CD4-positive, CD25-positive, alpha-beta regulatory T cell (primary cell): Measurements from ENCODE around the gene ITGA11. TPM values are rescaled to one million over a fixed set of nuclear protein-coding genes. Genes with fewer than 3 reads are reported as not detected.

ENCODE experiments used
- ATAC-seq, 2 donors: fragments of 150-1000 bp; cut with Tn5 transposase; one replicate each; pipeline ENCODE4 v1.10.0; 2021; ENCODE audit warnings: low read depth in 2 of 2, moderate number of reproducible peaks in 2 of 2, moderate library complexity in 1 of 2
- DNase-seq, 3 donors: peaks; one replicate each; pipeline versions ENCODE4 v3.0.0 to v3.0.0-alpha.2; 2012 to 2022; ENCODE audit warnings: mixed read lengths in 1 of 3
- H3K27ac ChIP-seq: one replicate; pipeline ENCODE4 v1.7.0; 2013; ENCODE audit warnings: mild to moderate bottlenecking, low read length; ENCODE audit not compliant: insufficient read depth, poor library complexity, severe bottlenecking
- H3K27me3 ChIP-seq: one replicate; pipeline ENCODE4 v1.7.0; 2013; ENCODE audit warnings: low read length; ENCODE audit not compliant: control insufficient read depth, insufficient read depth
- H3K36me3 ChIP-seq: one replicate; pipeline ENCODE4 v1.7.0; 2013; ENCODE audit warnings: mild to moderate bottlenecking, low read length, moderate library complexity; ENCODE audit not compliant: control insufficient read depth, insufficient read depth
- H3K4me1 ChIP-seq: 2 replicates; pipeline ENCODE4 v1.7.0; 2013; ENCODE audit warnings: mild to moderate bottlenecking, low read length; ENCODE audit not compliant: insufficient read depth, control insufficient read depth, poor library complexity, severe bottlenecking
- H3K4me3 ChIP-seq: one replicate; pipeline ENCODE4 v1.7.0; 2013; ENCODE audit warnings: low read depth, mild to moderate bottlenecking, low read length, moderate library complexity
- H3K9me3 ChIP-seq, 2 experiments: 1 replicate in 1 of 2; 2 replicates in 1 of 2; pipeline ENCODE4 v1.7.0; 2013; ENCODE audit warnings: low read length in 2 of 2, mild to moderate bottlenecking in 1 of 2, moderate library complexity in 1 of 2; ENCODE audit not compliant: control insufficient read depth in 2 of 2
- H3K27ac Mint-ChIP-seq, 3 donors: one replicate each; pipeline ENCODE4 v1.8.0; 2020 to 2022; ENCODE audit warnings: mild to moderate bottlenecking in 3 of 3, mixed read lengths in 3 of 3, moderate library complexity in 2 of 3
- H3K27me3 Mint-ChIP-seq: one replicate; pipeline ENCODE4 v1.8.0; 2022; ENCODE audit warnings: mild to moderate bottlenecking, mixed read lengths
- H3K36me3 Mint-ChIP-seq: one replicate; pipeline ENCODE4 v1.8.0; 2020; ENCODE audit warnings: mixed read lengths
- H3K4me1 Mint-ChIP-seq, 4 donors: one replicate each; pipeline ENCODE4 v1.8.0; 2020 to 2022; ENCODE audit warnings: mixed read lengths in 4 of 4, mild to moderate bottlenecking in 1 of 4
- H3K4me3 Mint-ChIP-seq, 4 donors: one replicate each; pipeline ENCODE4 v1.8.0; 2020 to 2022; ENCODE audit warnings: mild to moderate bottlenecking in 4 of 4, mixed read lengths in 4 of 4, moderate library complexity in 3 of 4
- H3K9me3 Mint-ChIP-seq, 7 donors: one replicate each; pipeline ENCODE4 v1.8.0; 2020 to 2022; ENCODE audit warnings: mixed read lengths in 7 of 7, mild to moderate bottlenecking in 3 of 7, moderate library complexity in 2 of 7
- polyA plus RNA-seq, 4 donors: library from polyadenylated mRNA; unstranded; fragments of 300-500 nt; fragmentation: Illumina TruSeq; gene quantifications; one replicate each; pipeline ENCODE4 v1.2.3, GENCODE V29; 2021
- total RNA-seq: library from RNA; stranded (reverse); gene quantifications from one replicate; pipeline ENCODE4 v1.2.3, GENCODE V29; 2022

ITGA11 gene
- total and polyA plus RNA-seq, 5 donors from 2014 or later: 0.02 to 0.05 TPM; not detected in 3

GRCh38 chr15:68373028-68373427 is 58.9 kb downstream of the ITGA11 start:
- peaks cover 4% of the 10 kb centered on the region for H3K27me3 Mint-ChIP-seq
- H3K27ac Mint-ChIP-seq: no peak overlapping the region
- Histone ChIP-seq H3K27me3 (no peaks in the 10 kb centered on the region), H3K9me3 (no peaks in the 10 kb centered on the region), H3K36me3 (no peaks in the 10 kb centered on the region), H3K4me1 (no peaks in the 10 kb centered on the region), H3K4me3 (no peak overlapping the region), H3K27ac (no peak overlapping the region)
- H3K36me3 Mint-ChIP-seq: no peaks in the 10 kb centered on the region
- no peaks in the 10 kb centered on the region for H3K9me3 Mint-ChIP-seq
- ATAC-seq: no peak
- no peak for DNase-seq
- no peaks in the 10 kb centered on the region for H3K4me1 Mint-ChIP-seq
- no peak overlapping the region for H3K4me3 Mint-ChIP-seq

- H3K4me1 ChIP-seq: no peaks in the 10 kb centered on the region
- no peaks in the 10 kb centered on the region for H3K36me3 Mint-ChIP-seq
- DNase-seq: no peak
- no peak for ATAC-seq
- no peaks in the 10 kb centered on the region for H3K9me3 ChIP-seq
- no peaks in the 10 kb centered on the region for H3K9me3 Mint-ChIP-seq
- no peak overlapping the region for H3K27ac Mint-ChIP-seq
- H3K27me3 Mint-ChIP-seq: peaks cover 7% of the 10 kb centered on the region
- H3K27ac ChIP-seq: no peak overlapping the region
- H3K4me3 Mint-ChIP-seq: no peak overlapping the region
- no peak overlapping the region for H3K4me3 ChIP-seq
- H3K4me1 Mint-ChIP-seq: no peaks in the 10 kb centered on the region
- no peaks in the 10 kb centered on the region for H3K27me3 ChIP-seq
- H3K36me3 ChIP-seq: no peaks in the 10 kb centered on the region
Measured at GRCh38 chr15:68372291-68372811, 59.6 kb downstream of the ITGA11 start.

GRCh38 chr15:68371851-68372250 is 60.1 kb downstream of the ITGA11 start:
- H3K4me3 ChIP-seq: no peak overlapping the region
- H3K9me3 ChIP-seq: no peaks in the 10 kb centered on the region

GRCh38 chr15:68371160-68371559 is 60.8 kb downstream of the ITGA11 start:
- H3K9me3 Mint-ChIP-seq: no peaks in the 10 kb centered on the region
- no peaks in the 10 kb centered on the region for H3K9me3 ChIP-seq
- H3K36me3 Mint-ChIP-seq: no peaks in the 10 kb centered on the region
- H3K27ac Mint-ChIP-seq: no peak overlapping the region
- H3K27me3 Mint-ChIP-seq: peaks cover 10% of the 10 kb centered on the region
- no peak overlapping the region for H3K4me3 ChIP-seq
- ATAC-seq (no peak), DNase-seq (no peak)
- H3K36me3 ChIP-seq: no peaks in the 10 kb centered on the region
- H3K27ac ChIP-seq: no peak overlapping the region
- H3K27me3 ChIP-seq: no peaks in the 10 kb centered on the region
- no peaks in the 10 kb centered on the region for H3K4me1 ChIP-seq
- H3K4me1 Mint-ChIP-seq: no peaks in the 10 kb centered on the region
- H3K4me3 Mint-ChIP-seq: no peak overlapping the region

More at GRCh38 chr15:68371851-68372250, 60.1 kb downstream of the ITGA11 start:
- H3K27ac ChIP-seq: no peak overlapping the region
- ATAC-seq: no peak
- H3K36me3 Mint-ChIP-seq: no peaks in the 10 kb centered on the region
- H3K9me3 Mint-ChIP-seq: no peaks in the 10 kb centered on the region
- no peak overlapping the region for H3K27ac Mint-ChIP-seq
- H3K27me3 Mint-ChIP-seq: peaks cover 10% of the 10 kb centered on the region
- no peak overlapping the region for H3K4me3 Mint-ChIP-seq
- H3K27me3 ChIP-seq: no peaks in the 10 kb centered on the region
- H3K4me1 Mint-ChIP-seq: no peaks in the 10 kb centered on the region
- H3K4me1 ChIP-seq: no peaks in the 10 kb centered on the region
- H3K36me3 ChIP-seq: no peaks in the 10 kb centered on the region
- DNase-seq: no peak

- Histone ChIP-seq H3K9me3 (no peaks in the 10 kb centered on the region), H3K4me1 (no peaks in the 10 kb centered on the region), H3K27me3 (no peaks in the 10 kb centered on the region), H3K27ac (no peak overlapping the region), H3K4me3 (no peak overlapping the region), H3K36me3 (no peaks in the 10 kb centered on the region)
- no peaks in the 10 kb centered on the region for H3K9me3 Mint-ChIP-seq
- H3K27ac Mint-ChIP-seq: no peak overlapping the region
- H3K4me3 Mint-ChIP-seq: no peak overlapping the region
- no peak for ATAC-seq
- no peak for DNase-seq
- no peaks in the 10 kb centered on the region for H3K4me1 Mint-ChIP-seq
- no peaks in the 10 kb centered on the region for H3K36me3 Mint-ChIP-seq
- H3K27me3 Mint-ChIP-seq: peaks cover 10% of the 10 kb centered on the region
Measured at GRCh38 chr15:68370768-68371151, 61.2 kb downstream of the ITGA11 start.

- Mint-ChIP-seq H3K36me3 (no peaks in the 10 kb centered on the region), H3K4me3 (no peak overlapping the region), H3K27ac (no peak overlapping the region), H3K9me3 (peaks cover 0 to under 1% (median 0%) of the 10 kb centered on the region in 7 donors), H3K4me1 (no peaks in the 10 kb centered on the region), H3K27me3 (peaks cover 10% of the 10 kb centered on the region)
- Histone ChIP-seq H3K4me3 (no peak overlapping the region), H3K4me1 (no peaks in the 10 kb centered on the region), H3K27me3 (no peaks in the 10 kb centered on the region), H3K9me3 (no peaks in the 10 kb centered on the region), H3K27ac (no peak overlapping the region), H3K36me3 (no peaks in the 10 kb centered on the region)
- ATAC-seq: no peak
- DNase-seq: no peak
Measured at GRCh38 chr15:68369931-68370767, 61.8 kb downstream of the ITGA11 start.

- Histone ChIP-seq H3K9me3 (no peaks in the 10 kb centered on the region), H3K4me1 (no peaks in the 10 kb centered on the region), H3K36me3 (no peaks in the 10 kb centered on the region), H3K4me3 (no peak overlapping the region), H3K27ac (no peak overlapping the region), H3K27me3 (no peaks in the 10 kb centered on the region)
- no peak for ATAC-seq
- Mint-ChIP-seq H3K4me1 (no peaks in the 10 kb centered on the region), H3K36me3 (no peaks in the 10 kb centered on the region), H3K27ac (no peak overlapping the region), H3K4me3 (no peak overlapping the region), H3K9me3 (peaks cover 0 to 3% (median 0%) of the 10 kb centered on the region in 7 donors), H3K27me3 (peaks cover 10% of the 10 kb centered on the region)
- no peak for DNase-seq
Measured at GRCh38 chr15:68368731-68369435, 63.1 kb downstream of the ITGA11 start.
